ENCODE results near the gene CTXN3. TPM values are rescaled to one million over a fixed set of nuclear protein-coding genes. Genes with fewer than 3 reads are reported as not detected.

The CTXN3 gene
- total RNA-seq, 1 donor from 2014 or later = not detected

- H3K36me3 Mint-ChIP-seq (ENCODE audit: low read depth) = no peaks in the 10 kb centered on the region
- no peaks in the 10 kb centered on the region for H3K27me3 Mint-ChIP-seq (ENCODE audit: low read depth)
- peaks cover 23% of the 10 kb centered on the region for H3K4me1 Mint-ChIP-seq
- no peaks in the 10 kb centered on the region for H3K9me3 Mint-ChIP-seq
- no peak overlapping the region for H3K27ac Mint-ChIP-seq (ENCODE audit: unreplicated experiment)
- no peak overlapping the region for H3K4me3 Mint-ChIP-seq
- no peak for DNase-seq (ENCODE audit: low read depth, low spot score)
- no peak for TF ChIP-seq CTCF (conservative IDR thresholded peaks at IDR 0.05)
Measured at GRCh38 chr5:127650022-127650421, 1.1 kb downstream of the CTXN3 start.

- Mint-ChIP-seq H3K27ac (ENCODE audit: unreplicated experiment) (no peak overlapping the region), H3K9me3 (no peaks in the 10 kb centered on the region), H3K4me3 (no peak overlapping the region), H3K4me1 (peaks cover 19% of the 10 kb centered on the region), H3K27me3 (ENCODE audit: low read depth) (no peaks in the 10 kb centered on the region), H3K36me3 (ENCODE audit: low read depth) (no peaks in the 10 kb centered on the region)
- no peak for TF ChIP-seq CTCF (conservative IDR thresholded peaks at IDR 0.05)
- no peak for DNase-seq (ENCODE audit: low read depth, low spot score)
Measured at GRCh38 chr5:127650649-127651048, 1.8 kb downstream of the CTXN3 start.

- Mint-ChIP-seq H3K4me1 (peaks cover 12% of the 10 kb centered on the region), H3K27ac (ENCODE audit: unreplicated experiment) (no peak overlapping the region), H3K9me3 (no peaks in the 10 kb centered on the region), H3K27me3 (ENCODE audit: low read depth) (no peaks in the 10 kb centered on the region), H3K4me3 (no peak overlapping the region), H3K36me3 (ENCODE audit: low read depth) (no peaks in the 10 kb centered on the region)
- no peak for TF ChIP-seq CTCF (conservative IDR thresholded peaks at IDR 0.05)
- no peak for DNase-seq (ENCODE audit: low read depth, low spot score)
Measured at GRCh38 chr5:127652952-127653611, 4.2 kb downstream of the CTXN3 start.

GRCh38 chr5:127656825-127657224 lies 7.9 kb downstream of the CTXN3 start:
- Mint-ChIP-seq H3K27me3 (ENCODE audit: low read depth) (no peaks in the 10 kb centered on the region), H3K4me1 (peaks cover 12% of the 10 kb centered on the region), H3K4me3 (no peak overlapping the region), H3K36me3 (ENCODE audit: low read depth) (no peaks in the 10 kb centered on the region), H3K27ac (ENCODE audit: unreplicated experiment) (no peak overlapping the region), H3K9me3 (no peaks in the 10 kb centered on the region)
- no peak for TF ChIP-seq CTCF (conservative IDR thresholded peaks at IDR 0.05)
- no peak for DNase-seq (ENCODE audit: low read depth, low spot score)

- Mint-ChIP-seq H3K9me3 (no peaks in the 10 kb centered on the region), H3K36me3 (ENCODE audit: low read depth) (no peaks in the 10 kb centered on the region), H3K4me1 (peaks cover 17% of the 10 kb centered on the region), H3K4me3 (no peak overlapping the region), H3K27ac (ENCODE audit: unreplicated experiment) (no peak overlapping the region), H3K27me3 (ENCODE audit: low read depth) (no peaks in the 10 kb centered on the region)
- DNase-seq (ENCODE audit: low read depth, low spot score) = no peak
- no peak for TF ChIP-seq CTCF (conservative IDR thresholded peaks at IDR 0.05)
Measured at GRCh38 chr5:127660047-127660733, 11.3 kb downstream of the CTXN3 start.
